HG02678 (cell line): ENCODE results near the gene PDE8A.

ENCODE experiments used
- ATAC-seq: cut with Tn5 transposase; IDR thresholded peaks from one replicate; pipeline ENCODE4 v1.9.1; 2021; ENCODE audit warnings: mild to moderate bottlenecking, moderate library complexity; ENCODE audit not compliant: unreplicated experiment

PDE8A gene

DNA sequence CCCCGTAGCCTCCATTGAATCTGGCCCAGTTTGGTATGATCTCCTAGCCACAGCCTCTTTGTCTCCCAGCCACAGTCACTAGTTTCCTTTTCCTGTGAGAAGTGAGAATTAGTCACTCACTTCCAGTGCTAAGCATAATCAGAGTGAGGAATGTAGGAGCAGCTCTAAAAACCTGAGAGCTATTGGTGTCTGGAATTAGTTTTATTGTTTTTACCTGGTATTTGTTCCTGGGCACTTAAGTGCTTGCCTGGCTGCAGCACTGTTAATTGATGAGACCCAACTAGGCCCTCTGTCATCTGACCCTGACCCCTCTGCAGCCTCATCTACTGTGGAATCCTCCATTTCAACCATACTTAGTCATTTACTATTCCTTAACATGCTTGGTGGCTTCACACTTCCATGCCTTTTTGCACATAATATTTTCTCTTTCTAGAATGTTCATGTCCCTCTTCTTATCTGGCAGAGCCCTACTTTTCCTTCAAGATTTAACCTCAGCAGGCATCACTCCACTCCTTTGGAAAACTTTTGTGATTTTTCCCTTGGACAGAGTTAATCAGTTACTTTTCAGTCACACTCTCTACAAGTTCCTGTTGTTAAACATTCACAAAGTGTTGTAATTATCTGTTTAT is 48.8 kb downstream of the PDE8A start:
- ATAC-seq = no peak

DNA sequence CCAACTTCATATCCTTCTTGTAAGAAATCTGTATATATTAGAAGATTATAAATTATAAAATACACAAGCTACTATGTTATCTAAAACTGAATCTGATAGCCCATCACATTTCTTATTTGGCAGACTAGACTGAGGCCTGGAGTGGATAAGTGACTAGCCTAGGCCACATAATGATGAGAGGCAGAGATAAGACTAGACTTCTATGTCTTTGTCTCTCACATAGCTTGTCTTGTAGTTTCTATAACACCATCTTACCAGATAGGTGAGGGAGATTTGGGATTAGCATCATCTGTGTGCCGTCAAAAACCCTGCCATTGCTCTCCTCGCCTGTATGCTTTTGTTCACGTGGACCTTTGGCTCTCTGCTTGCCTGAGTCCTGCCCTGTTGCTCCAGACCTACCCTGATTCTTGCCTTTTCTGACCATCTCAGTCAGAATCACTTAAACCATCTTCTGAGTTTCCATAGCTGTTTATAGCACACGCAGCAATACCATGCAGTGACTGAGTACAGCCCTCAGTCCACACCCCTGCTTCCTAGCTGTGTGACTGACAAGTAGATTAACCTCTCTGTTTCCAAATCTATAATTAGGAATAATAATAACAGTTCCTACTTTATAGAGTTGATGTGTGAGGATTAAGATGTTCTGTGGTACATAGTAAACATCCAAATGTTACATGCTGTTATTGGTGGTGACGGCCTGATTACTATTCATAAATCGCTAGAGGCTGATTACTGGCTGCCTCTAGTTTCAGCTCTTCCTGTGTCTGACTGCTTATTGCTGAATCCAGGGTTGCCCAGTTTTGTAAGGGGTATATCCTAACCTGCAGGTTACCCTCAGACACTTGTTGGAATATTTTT is 49.7 kb downstream of the PDE8A start:
- no peak for ATAC-seq

DNA sequence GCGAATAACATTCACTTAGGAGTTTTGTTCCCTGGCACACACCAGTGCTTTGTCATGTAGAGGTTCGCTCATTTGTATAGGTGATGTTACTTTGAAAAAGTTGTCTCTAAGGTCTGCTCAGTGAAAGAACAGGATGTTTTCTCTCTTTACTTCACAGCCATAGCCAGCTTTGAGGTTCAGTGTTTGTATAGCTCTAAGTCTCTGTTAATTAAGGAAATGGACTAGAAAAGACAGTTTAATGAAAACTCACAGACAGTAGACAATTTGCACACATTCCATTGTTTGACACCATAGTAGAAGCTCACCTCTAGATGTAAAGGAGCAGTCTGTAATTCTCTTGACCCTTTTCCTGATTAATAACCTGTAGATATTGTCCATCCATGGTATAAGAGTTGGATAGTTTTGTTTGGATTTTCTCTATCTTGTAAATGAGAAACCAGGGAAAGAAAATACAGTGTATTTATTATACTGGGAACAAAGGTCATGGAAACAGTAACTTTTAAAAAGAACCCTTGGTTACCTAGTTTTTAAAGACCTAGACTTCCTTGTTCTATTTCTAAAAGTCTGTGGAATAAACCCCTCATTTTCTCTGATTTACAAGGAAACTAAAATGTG is 50.4 kb downstream of the PDE8A start:
- ATAC-seq = no peak

DNA sequence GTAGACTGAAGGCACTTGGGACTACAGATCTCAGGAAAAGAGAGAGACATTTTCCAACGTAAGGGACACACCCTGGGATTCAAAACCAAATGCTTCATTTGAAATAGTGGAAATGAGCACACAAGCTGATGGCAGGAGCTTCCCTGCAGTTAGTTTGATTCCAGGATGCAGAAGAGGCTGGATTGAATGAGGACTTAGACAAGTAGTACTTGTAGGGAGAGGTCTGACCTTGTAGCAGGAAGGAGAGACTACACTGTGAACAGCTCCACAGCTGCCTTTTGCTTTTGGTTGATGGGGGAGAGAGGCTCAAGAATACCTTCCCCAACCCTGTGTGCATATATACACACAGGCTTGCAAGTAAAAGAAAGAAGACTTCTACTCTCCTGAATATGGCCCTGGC is 51.5 kb downstream of the PDE8A start:
- no peak for ATAC-seq

GRCh38 chr15:85034276-85034675 is 52.6 kb downstream of the PDE8A start:
- no peak for ATAC-seq

DNA sequence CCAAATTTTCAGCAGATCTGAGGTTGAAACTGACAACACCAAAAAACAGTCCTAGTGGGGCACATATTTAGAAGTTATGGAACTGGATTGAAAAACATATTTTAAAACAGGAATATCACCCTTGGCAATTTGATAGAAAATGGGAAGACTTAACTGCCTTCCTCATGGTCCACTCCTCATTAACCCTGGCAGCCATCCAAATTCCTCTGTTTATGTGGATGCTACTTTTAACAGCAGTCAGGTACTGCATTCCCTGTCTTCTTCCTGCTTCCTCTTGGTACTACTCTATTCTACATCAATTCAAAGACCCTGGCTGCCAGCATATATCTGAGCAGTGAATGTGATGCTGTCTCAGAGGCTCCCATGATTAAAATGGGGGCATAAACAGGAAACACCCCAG is 54.3 kb downstream of the PDE8A start:
- ATAC-seq = no peak

DNA sequence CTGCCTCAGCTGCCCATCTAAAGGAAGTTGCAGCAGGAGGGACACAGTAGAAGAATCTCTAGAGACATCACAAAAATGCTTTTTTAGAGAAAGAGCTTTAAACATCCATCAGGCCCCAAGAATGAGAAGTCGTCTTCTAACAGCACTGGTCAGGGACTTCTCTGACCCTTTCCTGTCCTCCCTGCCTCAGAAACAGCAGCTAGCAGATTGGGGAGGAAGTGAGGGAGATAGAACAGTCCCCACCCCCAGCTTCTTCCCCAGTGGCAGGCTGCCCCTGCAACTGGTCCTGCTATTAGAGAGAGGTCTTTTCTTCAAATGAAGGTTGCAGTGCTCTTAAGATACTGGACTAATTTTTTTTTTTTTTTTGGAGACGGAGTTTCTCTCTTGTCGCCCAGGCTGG is 55.1 kb downstream of the PDE8A start:
- ATAC-seq = no peak

GRCh38 chr15:85037641-85038040 is 56.0 kb downstream of the PDE8A start:
- ATAC-seq = no peak

DNA sequence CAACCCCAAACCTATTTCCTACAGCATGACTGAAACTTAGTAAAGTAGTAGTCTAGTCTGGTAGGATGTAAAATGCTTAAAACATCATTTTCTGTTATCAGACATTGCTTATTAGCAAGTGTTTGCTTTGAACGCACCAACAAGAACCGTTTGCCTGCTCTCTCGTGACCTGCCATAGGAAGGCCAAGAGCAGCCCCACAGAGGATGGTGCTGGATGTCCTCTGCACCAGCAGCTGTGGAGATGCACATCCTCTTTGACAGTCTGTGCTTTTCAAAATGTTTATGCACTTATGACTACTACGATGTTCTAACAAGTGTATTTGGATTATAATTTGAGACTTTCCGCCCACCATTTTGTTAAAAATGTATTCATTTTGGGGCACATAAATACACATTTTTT is 59.6 kb downstream of the PDE8A start:
- ATAC-seq = no peak

- no peak for ATAC-seq
These were observed 62.7 kb downstream of the PDE8A start for GRCh38 chr15:85044251-85044853.

GRCh38 chr15:85044894-85045293 is 63.2 kb downstream of the PDE8A start:
- ATAC-seq = no peak

- ATAC-seq = no peak
These were observed 64.0 kb downstream of the PDE8A start for GRCh38 chr15:85045615-85046014.

- ATAC-seq = no peak
These were observed 65.8 kb downstream of the PDE8A start for GRCh38 chr15:85047271-85047948.

- ATAC-seq = no peak
These were observed 66.8 kb downstream of the PDE8A start for GRCh38 chr15:85048430-85048829.

GRCh38 chr15:85049805-85050204 is 68.1 kb downstream of the PDE8A start:
- no peak for ATAC-seq

DNA sequence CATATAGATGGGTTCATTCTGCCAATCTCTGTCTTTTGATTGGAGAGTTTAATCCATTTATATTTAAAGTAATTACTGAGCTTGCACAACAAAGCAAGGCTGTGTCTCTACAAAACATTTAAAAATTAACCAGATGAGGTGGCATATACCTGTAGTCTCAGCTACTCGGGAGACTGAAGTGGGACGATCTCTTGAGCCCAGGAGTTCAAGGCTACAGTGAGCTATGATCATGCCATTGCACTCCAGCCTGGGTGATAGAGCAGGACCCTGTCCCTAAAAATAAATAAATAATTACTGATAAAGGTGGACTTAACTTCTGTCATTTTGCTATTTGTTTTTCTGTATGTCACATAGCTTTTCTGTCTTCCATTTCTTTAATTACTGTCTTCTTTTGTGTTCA is 78.1 kb downstream of the PDE8A start:
- no peak for ATAC-seq

DNA sequence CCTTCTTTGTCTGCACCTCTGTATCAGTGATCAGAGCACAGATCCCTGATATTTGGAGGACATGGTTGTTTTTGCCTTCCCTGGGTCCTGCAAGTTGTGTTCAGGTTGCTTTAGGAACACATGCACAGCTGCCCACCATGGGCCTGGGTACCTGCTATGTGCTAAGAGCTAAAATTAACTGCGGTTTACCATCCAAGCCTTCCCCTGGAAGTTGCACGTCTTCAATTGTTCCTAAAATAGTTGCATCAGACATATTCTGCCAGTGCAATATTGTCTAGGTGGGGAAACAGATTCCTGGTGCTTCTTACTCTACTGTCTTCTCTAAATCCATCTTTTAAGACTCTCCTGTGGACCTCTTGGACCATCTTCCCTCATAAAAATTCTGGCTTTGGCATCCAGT is 80.9 kb downstream of the PDE8A start:
- no peak for ATAC-seq

- no peak for ATAC-seq
These were observed 81.4 kb downstream of the PDE8A start for GRCh38 chr15:85063088-85063487.

- no peak for ATAC-seq
These were observed 81.9 kb downstream of the PDE8A start for GRCh38 chr15:85063522-85064079.

DNA sequence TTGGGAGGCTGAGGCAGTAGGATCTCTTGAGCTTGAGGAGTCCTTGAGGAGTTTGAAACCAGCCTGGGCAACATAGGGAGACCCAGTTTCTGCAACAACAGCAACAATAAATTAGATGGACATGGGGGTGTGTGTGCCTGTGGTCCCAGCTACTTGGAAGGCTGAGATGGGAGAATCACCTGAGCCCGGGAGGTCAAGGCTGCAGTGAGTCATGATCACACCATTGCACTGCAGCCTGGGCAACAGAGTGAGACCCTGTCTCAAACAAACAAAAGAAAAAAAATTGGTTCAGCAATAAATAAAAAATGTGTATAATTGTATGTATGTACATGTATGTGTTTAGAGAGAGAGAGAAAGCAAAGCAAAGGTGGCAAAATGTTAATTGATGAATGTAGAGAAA is 83.1 kb downstream of the PDE8A start:
- ATAC-seq = no peak

- no peak for ATAC-seq
These were observed 89.4 kb downstream of the PDE8A start for GRCh38 chr15:85071061-85071460.
